Activated CD4-positive, alpha-beta T cell treated with anti-CD3 and anti-CD28 coated beads, Interleukin-2, amount 10 ng/mL, durations not matched to agents 7 days and 5 days (primary cell): ENCODE results near the gene PLXNA3. TPM values are rescaled to one million over a fixed set of nuclear protein-coding genes. Genes with fewer than 3 reads are reported as not detected.

Experiments used
- CTCF ChIA-PET: fragments of 350-600 bp; sonication (Branson Sonifier 250); formaldehyde crosslinking; loops from one replicate; lab custom pipeline; 2021; ENCODE audit warnings: antibody characterized with exemption; lab: Charles Lee
- POLR2A ChIA-PET: fragments of 350-600 bp; sonication (Branson Sonifier 250); formaldehyde crosslinking; loops from one replicate; lab custom pipeline; 2021; ENCODE audit warnings: antibody characterized with exemption; lab: Charles Lee
- DNase-seq: peaks from one replicate; pipeline ENCODE4 v3.0.0-alpha.2; 2020
- H3K27ac Mint-ChIP-seq: one replicate; pipeline ENCODE4 v1.8.0; 2021; ENCODE audit warnings: mild to moderate bottlenecking, moderate library complexity, mixed read lengths
- H3K27me3 Mint-ChIP-seq: one replicate; pipeline ENCODE4 v1.8.0; 2021; ENCODE audit warnings: mixed read lengths
- H3K36me3 Mint-ChIP-seq: one replicate; pipeline ENCODE4 v1.8.0; 2021; ENCODE audit warnings: low read depth, mixed read lengths
- H3K4me1 Mint-ChIP-seq: one replicate; pipeline ENCODE4 v1.8.0; 2021; ENCODE audit warnings: mixed read lengths
- H3K4me3 Mint-ChIP-seq: one replicate; pipeline ENCODE4 v1.8.0; 2021; ENCODE audit warnings: mild to moderate bottlenecking, moderate library complexity, mixed read lengths
- H3K9me3 Mint-ChIP-seq: one replicate; pipeline ENCODE4 v1.8.0; 2021; ENCODE audit warnings: mixed read lengths
- total RNA-seq, 2 experiments: library from RNA; stranded (reverse); gene quantifications; one replicate each; pipeline ENCODE4 v1.2.3, GENCODE V29; 2021

Gene PLXNA3
- total RNA-seq, 2 experiments from 2014 or later, result 26.2 to 28.3 TPM

DNA sequence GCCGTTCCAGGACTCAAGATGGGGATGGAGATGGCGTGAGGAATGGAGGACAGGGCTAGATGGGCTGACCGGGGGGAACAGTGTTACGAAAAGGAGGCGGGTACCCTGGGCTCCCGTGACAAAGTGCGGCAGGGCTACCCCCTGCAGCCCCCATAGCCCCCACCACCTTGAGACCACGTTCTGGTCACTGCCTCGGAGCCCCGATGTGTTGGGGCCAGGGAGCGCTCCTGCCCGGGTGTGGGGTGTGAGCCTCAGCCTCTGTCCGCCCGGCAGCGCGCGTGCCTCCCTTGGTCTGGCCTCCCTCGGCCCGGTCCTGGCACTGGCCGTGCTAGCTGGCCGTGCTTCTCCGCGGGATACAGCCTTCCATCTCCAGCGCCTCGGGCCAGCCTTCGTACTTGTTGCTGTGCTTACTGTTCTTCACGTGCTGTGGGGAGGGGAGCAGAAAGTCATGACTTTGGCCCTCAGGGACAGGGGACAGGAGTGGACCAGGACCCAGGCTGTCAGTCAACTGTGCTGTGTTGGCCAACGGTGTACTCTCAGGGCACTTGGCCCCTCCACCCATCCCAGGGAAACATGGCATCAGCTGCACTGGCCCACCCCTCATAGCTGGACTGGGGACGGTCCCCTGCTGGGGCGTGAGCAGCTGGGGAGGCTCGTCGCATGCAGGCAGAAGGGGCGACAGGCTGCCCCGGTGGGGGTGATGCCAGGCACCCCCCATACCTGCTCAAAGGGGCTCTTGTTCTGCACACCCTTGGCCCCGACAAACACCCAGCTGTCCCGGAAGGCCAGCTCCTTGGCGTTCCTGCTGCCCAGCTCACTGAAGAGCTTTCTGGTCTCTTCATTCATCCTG lies 48.6 kb downstream of the PLXNA3 start:
- no peak for DNase-seq
- Mint-ChIP-seq H3K9me3 (peaks cover 4% of the 10 kb centered on the region), H3K4me3 (no peak overlapping the region), H3K4me1 (peaks cover 16% of the 10 kb centered on the region), H3K27ac (no peak overlapping the region), H3K27me3 (no peaks in the 10 kb centered on the region), H3K36me3 (peaks cover 22% of the 10 kb centered on the region)
- ChIA-PET POLR2A (no interaction called here), CTCF (no interaction called here)

GRCh38 chrX:154507673-154508383 lies 49.7 kb downstream of the PLXNA3 start:
- H3K9me3 Mint-ChIP-seq, result peaks cover 4% of the 10 kb centered on the region
- ChIA-PET POLR2A (no interaction called here), CTCF (no interaction called here)
- no peaks in the 10 kb centered on the region for H3K27me3 Mint-ChIP-seq
- peaks cover 22% of the 10 kb centered on the region for H3K36me3 Mint-ChIP-seq
- peaks cover 22% of the 10 kb centered on the region for H3K4me1 Mint-ChIP-seq
- DNase-seq, result no peak
- H3K4me3 Mint-ChIP-seq, result no peak overlapping the region
- no peak overlapping the region for H3K27ac Mint-ChIP-seq

GRCh38 chrX:154508384-154508745 lies 50.3 kb downstream of the PLXNA3 start:
- CTCF ChIA-PET, result no interaction called here
- H3K27ac Mint-ChIP-seq, result no peak overlapping the region
- peaks cover 22% of the 10 kb centered on the region for H3K36me3 Mint-ChIP-seq
- H3K4me1 Mint-ChIP-seq, result peaks cover 22% of the 10 kb centered on the region
- no peak for DNase-seq
- peaks cover 4% of the 10 kb centered on the region for H3K9me3 Mint-ChIP-seq
- H3K4me3 Mint-ChIP-seq, result no peak overlapping the region
- H3K27me3 Mint-ChIP-seq, result no peaks in the 10 kb centered on the region
- POLR2A ChIA-PET, result no interaction called here

DNA sequence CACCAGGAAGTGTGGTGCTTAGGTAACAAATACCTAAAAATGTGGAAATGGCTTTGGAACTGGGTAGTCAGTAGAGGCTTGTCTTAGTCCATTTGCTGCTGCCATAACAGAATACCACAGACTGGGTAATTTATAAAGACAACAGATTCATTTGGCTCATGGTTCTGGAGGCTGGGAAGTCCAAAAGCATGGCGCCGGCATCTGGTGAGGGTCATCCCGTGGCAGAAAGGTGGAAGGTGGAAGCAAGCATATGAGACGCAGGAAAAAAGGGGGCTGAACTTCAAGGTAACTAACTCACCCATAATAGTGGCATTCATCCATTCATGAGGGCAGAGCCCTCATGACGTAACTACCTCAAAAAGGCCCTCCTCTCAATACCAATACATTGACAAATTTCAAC lies 51.4 kb downstream of the PLXNA3 start:
- DNase-seq, result no peak
- H3K4me1 Mint-ChIP-seq, result peaks cover 29% of the 10 kb centered on the region
- H3K27ac Mint-ChIP-seq, result no peak overlapping the region
- POLR2A ChIA-PET, result no interaction called here
- H3K4me3 Mint-ChIP-seq, result no peak overlapping the region
- peaks cover 28% of the 10 kb centered on the region for H3K36me3 Mint-ChIP-seq
- peaks cover 4% of the 10 kb centered on the region for H3K9me3 Mint-ChIP-seq
- CTCF ChIA-PET, result no interaction called here
- no peaks in the 10 kb centered on the region for H3K27me3 Mint-ChIP-seq

- Mint-ChIP-seq H3K4me3 (no peak overlapping the region), H3K27ac (peak overlapping the region; percentile 90), H3K27me3 (no peaks in the 10 kb centered on the region), H3K4me1 (peaks cover 40% of the 10 kb centered on the region), H3K36me3 (peaks cover 28% of the 10 kb centered on the region), H3K9me3 (peaks cover 4% of the 10 kb centered on the region)
- POLR2A ChIA-PET, result no interaction called here
- DNase-seq, result no peak
- CTCF ChIA-PET, result no interaction called here
Measured at GRCh38 chrX:154511761-154512160, 53.7 kb downstream of the PLXNA3 start.

- CTCF ChIA-PET, result no interaction called here
- POLR2A ChIA-PET, result interaction anchor here (0.7 kb wide), 1 partner anchor 32 kb away, joined by 3 read pairs; no protein-coding TSS in a partner anchor
- Mint-ChIP-seq H3K27me3 (no peaks in the 10 kb centered on the region), H3K27ac (no peak overlapping the region), H3K4me1 (peaks cover 41% of the 10 kb centered on the region), H3K9me3 (peaks cover 4% of the 10 kb centered on the region), H3K4me3 (no peak overlapping the region), H3K36me3 (peaks cover 28% of the 10 kb centered on the region)
- DNase-seq, result no peak
Measured at GRCh38 chrX:154512879-154513553, 54.9 kb downstream of the PLXNA3 start.

- no peak for DNase-seq
- ChIA-PET POLR2A (no interaction called here), CTCF (no interaction called here)
- peaks cover 25% of the 10 kb centered on the region for H3K36me3 Mint-ChIP-seq
- no peaks in the 10 kb centered on the region for H3K27me3 Mint-ChIP-seq
- H3K4me1 Mint-ChIP-seq, result peaks cover 41% of the 10 kb centered on the region
- H3K4me3 Mint-ChIP-seq, result peak overlapping the region; percentile 43
- peaks cover 4% of the 10 kb centered on the region for H3K9me3 Mint-ChIP-seq
- H3K27ac Mint-ChIP-seq, result no peak overlapping the region
Measured at GRCh38 chrX:154513716-154514115, 55.6 kb downstream of the PLXNA3 start.

GRCh38 chrX:154515090-154515965 lies 57.2 kb downstream of the PLXNA3 start:
- peak overlapping the region; percentile 84 for H3K27ac Mint-ChIP-seq
- H3K9me3 Mint-ChIP-seq, result no peaks in the 10 kb centered on the region
- H3K4me3 Mint-ChIP-seq, result peak overlapping the region; percentile 79
- CTCF ChIA-PET, result interaction anchor here (1.3 to 3.1 kb wide), 2 partner anchors 12 to 17 kb away, joined by 4 to 10 read pairs; no protein-coding TSS in a partner anchor
- peaks cover 34% of the 10 kb centered on the region for H3K4me1 Mint-ChIP-seq
- peak; percentile 32 for DNase-seq
- H3K36me3 Mint-ChIP-seq, result peaks cover 12% of the 10 kb centered on the region
- H3K27me3 Mint-ChIP-seq, result no peaks in the 10 kb centered on the region
- POLR2A ChIA-PET, result no interaction called here

- Mint-ChIP-seq H3K36me3 (peaks cover 7% of the 10 kb centered on the region), H3K27ac (peak within 1 kb of the TSS; percentile 94), H3K4me1 (peaks cover 31% of the 10 kb centered on the region), H3K4me3 (peak within 1 kb of the TSS; percentile 80), H3K9me3 (no peaks in the 10 kb centered on the region), H3K27me3 (no peaks in the 10 kb centered on the region)
- DNase-seq, result peak; percentile 93
- ChIA-PET POLR2A (no interaction called here), CTCF (interaction anchor here (1.3 to 3.1 kb wide), 2 partner anchors 11 to 18 kb away, joined by 4 to 10 read pairs; no protein-coding TSS in a partner anchor)
Measured at GRCh38 chrX:154515966-154516655, 58.0 kb downstream of the PLXNA3 start, which contains the start of gene FAM3A. FAM3A (minus strand) TSS chrX:154516232; CDS start chrX:154515772, 460 bp downstream.

DNA sequence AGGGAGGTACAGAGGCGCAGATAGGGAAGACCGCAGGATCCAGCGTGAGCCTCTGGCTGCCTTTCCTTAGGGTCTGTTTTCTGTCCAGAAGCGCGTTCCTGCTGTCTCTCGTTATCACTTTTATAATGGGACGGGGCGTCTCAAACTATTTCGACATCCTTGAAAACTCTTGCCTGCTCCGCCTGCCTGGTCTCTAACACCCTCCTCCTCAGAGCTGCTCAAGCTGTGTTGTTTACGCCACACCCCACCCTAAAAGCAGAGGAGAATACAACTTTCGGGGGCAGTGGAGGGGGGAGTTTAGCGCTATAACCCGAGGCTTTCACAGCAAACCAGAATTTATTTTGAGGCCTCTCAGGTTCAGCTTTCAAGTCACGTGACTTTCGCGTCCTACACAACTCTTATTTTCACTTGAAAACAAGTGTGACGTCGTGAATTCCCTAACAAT lies 58.6 kb downstream of the PLXNA3 start:
- peak; percentile 25 for DNase-seq
- POLR2A ChIA-PET, result no interaction called here
- H3K4me3 Mint-ChIP-seq, result peak overlapping the region; percentile 80

DNA sequence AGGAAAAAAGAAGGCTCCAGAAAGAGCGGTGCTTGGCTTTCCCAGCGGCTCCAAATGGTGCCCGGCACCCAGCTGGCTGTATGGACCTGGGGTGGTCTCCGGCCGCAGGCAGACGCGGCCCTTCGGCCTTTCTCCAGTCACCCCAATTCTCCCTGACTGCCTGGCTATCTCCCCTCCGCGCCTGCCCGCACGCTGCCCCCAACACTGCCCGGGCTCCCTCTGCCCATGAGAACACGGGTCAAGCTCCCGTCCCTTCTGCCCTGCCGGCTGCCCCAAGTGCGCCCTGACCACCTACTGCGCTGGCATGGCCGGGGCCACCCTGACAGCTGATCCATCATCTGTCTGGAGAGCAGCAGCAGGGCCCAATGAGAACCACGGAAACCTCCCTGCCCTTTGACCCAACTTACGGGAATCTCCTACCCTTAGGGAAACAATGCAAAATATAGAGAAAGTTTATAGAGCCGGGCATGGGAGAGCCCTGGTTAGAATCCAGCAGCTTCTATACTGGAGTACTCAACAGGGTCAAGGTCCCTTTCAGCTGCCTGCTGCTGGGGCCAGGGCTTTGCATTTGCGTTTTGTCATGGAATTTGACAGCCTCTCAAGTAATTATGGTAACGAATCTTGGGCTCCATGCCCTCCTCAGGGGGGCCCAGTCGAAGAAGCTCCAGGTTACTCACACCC lies 59.2 kb downstream of the PLXNA3 start:
- peaks cover 6% of the 10 kb centered on the region for H3K36me3 Mint-ChIP-seq
- H3K4me1 Mint-ChIP-seq, result peaks cover 22% of the 10 kb centered on the region
- H3K4me3 Mint-ChIP-seq, result peak overlapping the region; percentile 16
- DNase-seq, result no peak
- CTCF ChIA-PET, result interaction anchor here (3.1 kb wide), 1 partner anchor 10 kb away, joined by 10 read pairs; no protein-coding TSS in a partner anchor
- H3K9me3 Mint-ChIP-seq, result no peaks in the 10 kb centered on the region
- H3K27ac Mint-ChIP-seq, result peak overlapping the region; percentile 36
- H3K27me3 Mint-ChIP-seq, result no peaks in the 10 kb centered on the region
- POLR2A ChIA-PET, result no interaction called here

More for the DNA sequence above, 58.6 kb downstream of the PLXNA3 start:
- H3K27me3 Mint-ChIP-seq, result no peaks in the 10 kb centered on the region
- peak overlapping the region; percentile 94 for H3K27ac Mint-ChIP-seq
- no peaks in the 10 kb centered on the region for H3K9me3 Mint-ChIP-seq
- H3K4me1 Mint-ChIP-seq, result peaks cover 25% of the 10 kb centered on the region
- CTCF ChIA-PET, result interaction anchor here (3.1 kb wide), 1 partner anchor 11 kb away, joined by 10 read pairs; no protein-coding TSS in a partner anchor
- H3K36me3 Mint-ChIP-seq, result peaks cover 6% of the 10 kb centered on the region
